HCT116 (cell line): Measurements from ENCODE around the gene POLR1D.

Experiments
- POLR2AphosphoS5 ChIP-seq: IDR thresholded peaks from 2 replicates; pipeline ENCODE4 v1.6.1; 2011; ENCODE audit warnings: mild to moderate bottlenecking, low read depth, low read length, moderate library complexity
- REST ChIP-seq: IDR thresholded peaks from 2 replicates; pipeline ENCODE4 v1.6.1; 2012; ENCODE audit warnings: low read depth

DNA sequence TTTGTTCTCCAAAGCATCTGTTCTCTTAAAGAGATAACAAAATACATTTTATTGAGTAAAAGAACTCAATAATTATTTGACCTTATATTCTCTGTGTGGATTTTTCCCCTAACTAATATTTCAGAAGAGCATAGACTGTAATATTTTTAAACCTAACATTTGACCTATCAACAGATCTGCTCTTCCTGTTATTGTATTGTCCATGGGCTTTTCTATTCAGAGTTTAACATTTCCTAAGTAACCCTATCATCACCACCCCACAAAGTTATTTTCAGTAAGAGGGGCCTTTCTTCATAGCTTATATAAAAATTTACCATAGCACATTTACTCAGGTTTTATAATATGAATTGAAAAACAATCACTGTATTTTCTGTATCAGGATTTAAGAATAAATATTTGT lies 17.5 kb downstream of the POLR1D start:
- TF ChIP-seq REST (no peak), POLR2AphosphoS5 (no peak)
